ENCODE measurements around the gene TRAPPC5.

Gene TRAPPC5

DNA sequence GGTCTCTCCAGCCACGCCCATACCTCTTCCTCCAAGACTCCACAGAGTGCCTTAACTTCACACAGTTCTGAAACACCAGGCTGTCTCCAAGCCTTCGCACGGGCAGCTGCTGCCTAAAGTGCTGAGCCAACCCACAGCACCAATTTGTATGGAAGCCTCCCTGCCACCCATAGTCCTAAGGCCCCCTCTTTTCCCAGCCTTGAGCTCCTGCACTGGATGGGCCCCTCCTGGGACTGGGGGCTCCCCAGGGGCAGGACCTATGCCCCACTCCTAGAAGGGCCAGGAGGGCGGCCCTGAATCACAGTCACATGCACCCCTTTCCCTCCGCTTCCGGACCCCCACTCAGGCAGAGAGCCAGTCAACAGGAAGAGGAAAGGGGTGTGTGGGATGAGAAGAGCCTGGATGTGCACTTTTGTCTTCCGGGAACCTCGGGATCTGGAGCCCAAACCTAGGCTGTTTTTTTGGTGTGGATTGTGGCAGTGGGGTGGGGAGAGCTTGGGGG is 26.4 kb downstream of the TRAPPC5 start:
- H3K36me3 ChIP-seq (ENCODE audit: control insufficient read depth in 5 of 5, insufficient read depth in 5 of 5, low read length in 5 of 5), result no peaks in the 10 kb centered on the region
- H3K27me3 ChIP-seq (ENCODE audit: control insufficient read depth in 5 of 5, insufficient read depth in 4 of 5, low read length in 5 of 5), result peaks cover 0 to 10% (median 4%) of the 10 kb centered on the region in 5 donors
- H3K9ac ChIP-seq (ENCODE audit: low read length in 5 of 5), result peak overlapping the region in 2 of 5 donors; percentile 4 to 45
- no peaks in the 10 kb centered on the region for H3K9me3 ChIP-seq (ENCODE audit: control insufficient read depth in 5 of 5, low read length in 5 of 5)
- H3K4me3 ChIP-seq (ENCODE audit: low read depth in 1 of 5, low read length in 5 of 5), result no peak overlapping the region
- peaks cover 0 to 31% (median 3%) of the 10 kb centered on the region in 5 donors for H3K4me1 ChIP-seq (ENCODE audit: control insufficient read depth in 5 of 5, insufficient read depth in 5 of 5, low read length in 5 of 5)
- H3K27ac ChIP-seq (ENCODE audit: low read depth, low read length), result peak overlapping the region; percentile 65

DNA sequence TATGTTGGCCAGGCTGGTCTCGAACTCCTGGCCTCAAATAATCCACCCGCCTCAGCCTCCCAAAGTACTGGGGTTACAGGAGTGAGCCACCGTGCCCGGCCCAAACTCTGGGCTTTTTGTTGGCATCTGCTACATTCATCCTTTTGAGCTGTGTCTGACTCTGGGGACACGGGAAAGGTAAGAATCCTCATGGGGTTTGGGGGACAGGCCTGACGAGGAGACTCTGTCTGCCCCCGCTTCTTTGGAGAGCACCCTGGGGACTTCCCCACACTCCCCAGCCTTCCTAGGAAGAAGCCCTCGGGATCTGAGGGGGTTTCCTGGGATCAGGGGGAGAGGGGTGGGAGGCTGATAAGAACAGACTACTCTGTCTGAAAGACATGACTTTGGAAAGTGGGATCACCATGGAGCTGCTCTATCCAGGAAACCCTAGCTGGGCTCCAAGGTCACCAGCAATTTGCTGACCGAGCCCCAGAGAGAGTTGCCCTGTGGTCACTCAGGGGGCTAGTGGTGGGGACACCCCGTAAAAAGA is 29.4 kb downstream of the TRAPPC5 start:
- H3K27ac ChIP-seq (ENCODE audit: low read depth, low read length), result no peak overlapping the region
- H3K27me3 ChIP-seq (ENCODE audit: control insufficient read depth in 5 of 5, insufficient read depth in 4 of 5, low read length in 5 of 5), result no peaks in the 10 kb centered on the region
- H3K4me3 ChIP-seq (ENCODE audit: low read depth in 1 of 5, low read length in 5 of 5), result no peak overlapping the region
- peaks cover 0 to 20% (median 0%) of the 10 kb centered on the region in 5 donors for H3K4me1 ChIP-seq (ENCODE audit: control insufficient read depth in 5 of 5, insufficient read depth in 5 of 5, low read length in 5 of 5)
- H3K36me3 ChIP-seq (ENCODE audit: control insufficient read depth in 5 of 5, insufficient read depth in 5 of 5, low read length in 5 of 5), result no peaks in the 10 kb centered on the region
- no peak overlapping the region for H3K9ac ChIP-seq (ENCODE audit: low read length in 5 of 5)
- no peaks in the 10 kb centered on the region for H3K9me3 ChIP-seq (ENCODE audit: control insufficient read depth in 5 of 5, low read length in 5 of 5)

- Histone ChIP-seq H3K4me3 (ENCODE audit: low read depth in 1 of 5, low read length in 5 of 5) (no peak overlapping the region), H3K27me3 (ENCODE audit: control insufficient read depth in 5 of 5, insufficient read depth in 4 of 5, low read length in 5 of 5) (no peaks in the 10 kb centered on the region), H3K4me1 (ENCODE audit: control insufficient read depth in 5 of 5, insufficient read depth in 5 of 5, low read length in 5 of 5) (peaks cover 0 to 20% (median 0%) of the 10 kb centered on the region in 5 donors), H3K36me3 (ENCODE audit: control insufficient read depth in 5 of 5, insufficient read depth in 5 of 5, low read length in 5 of 5) (no peaks in the 10 kb centered on the region), H3K9ac (ENCODE audit: low read length in 5 of 5) (no peak overlapping the region), H3K9me3 (ENCODE audit: control insufficient read depth in 5 of 5, low read length in 5 of 5) (no peaks in the 10 kb centered on the region), H3K27ac (ENCODE audit: low read depth, low read length) (no peak overlapping the region)
Measured at GRCh38 chr19:7710616-7711015, 30.0 kb downstream of the TRAPPC5 start.

GRCh38 chr19:7715671-7716070 is 35.0 kb downstream of the TRAPPC5 start:
- Histone ChIP-seq H3K36me3 (ENCODE audit: control insufficient read depth in 5 of 5, insufficient read depth in 5 of 5, low read length in 5 of 5) (no peaks in the 10 kb centered on the region), H3K9ac (ENCODE audit: low read length in 5 of 5) (no peak overlapping the region), H3K9me3 (ENCODE audit: control insufficient read depth in 5 of 5, low read length in 5 of 5) (peaks cover 2 to 11% (median 6%) of the 10 kb centered on the region in 5 donors), H3K4me1 (ENCODE audit: control insufficient read depth in 5 of 5, insufficient read depth in 5 of 5, low read length in 5 of 5) (peaks cover 0 to 8% (median 0%) of the 10 kb centered on the region in 5 donors), H3K27ac (ENCODE audit: low read depth, low read length) (no peak overlapping the region), H3K4me3 (ENCODE audit: low read depth in 1 of 5, low read length in 5 of 5) (no peak overlapping the region), H3K27me3 (ENCODE audit: control insufficient read depth in 5 of 5, insufficient read depth in 4 of 5, low read length in 5 of 5) (peaks cover 0 to 3% (median 0%) of the 10 kb centered on the region in 5 donors)

DNA sequence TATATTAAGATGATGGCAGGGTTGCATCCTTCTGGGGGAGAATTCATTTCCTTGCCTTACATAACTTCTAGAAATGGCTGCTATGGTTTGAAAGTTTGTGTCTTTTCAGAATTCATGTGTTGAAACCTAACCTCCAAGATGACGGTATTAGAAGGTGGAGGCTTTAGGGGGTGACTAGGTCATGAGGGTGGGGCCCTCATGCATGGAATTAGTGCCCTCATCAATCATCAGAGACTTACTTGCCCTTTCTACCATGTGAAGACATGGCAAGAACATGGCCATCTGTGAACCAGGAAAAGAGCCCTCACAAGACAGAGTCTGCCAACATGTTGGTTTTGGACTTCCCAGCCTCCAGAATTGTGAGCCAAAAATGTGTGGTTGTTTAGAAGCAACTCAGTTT is 36.1 kb downstream of the TRAPPC5 start:
- Histone ChIP-seq H3K4me3 (ENCODE audit: low read depth in 1 of 5, low read length in 5 of 5) (no peak overlapping the region), H3K9ac (ENCODE audit: low read length in 5 of 5) (no peak overlapping the region), H3K9me3 (ENCODE audit: control insufficient read depth in 5 of 5, low read length in 5 of 5) (peaks cover 2 to 11% (median 6%) of the 10 kb centered on the region in 5 donors)

DNA sequence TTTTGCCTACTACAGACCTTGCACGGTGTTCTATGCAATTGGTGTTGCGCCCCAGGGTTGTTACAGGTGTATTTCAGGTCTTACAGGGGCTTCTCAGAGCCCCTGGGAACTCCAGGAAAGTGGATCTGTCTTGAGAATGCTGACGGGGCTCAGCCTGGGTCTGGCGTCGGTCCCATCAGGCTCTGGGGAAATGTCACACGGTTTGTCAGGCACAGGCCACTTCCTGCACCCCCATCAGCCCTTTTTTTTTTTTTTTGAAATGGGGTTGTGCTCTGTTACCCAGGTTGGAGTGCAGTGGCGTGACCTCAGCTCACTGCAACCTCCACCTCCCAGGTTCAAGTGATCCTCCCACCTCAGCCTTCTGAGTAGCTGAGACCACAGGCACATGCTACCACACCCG is 38.0 kb downstream of the TRAPPC5 start:
- Histone ChIP-seq H3K9me3 (ENCODE audit: control insufficient read depth in 5 of 5, low read length in 5 of 5) (peaks cover 2 to 11% (median 6%) of the 10 kb centered on the region in 5 donors), H3K36me3 (ENCODE audit: control insufficient read depth in 5 of 5, insufficient read depth in 5 of 5, low read length in 5 of 5) (no peaks in the 10 kb centered on the region), H3K9ac (ENCODE audit: low read length in 5 of 5) (no peak overlapping the region), H3K27me3 (ENCODE audit: control insufficient read depth in 5 of 5, insufficient read depth in 4 of 5, low read length in 5 of 5) (peaks cover 0 to 12% (median 4%) of the 10 kb centered on the region in 5 donors), H3K27ac (ENCODE audit: low read depth, low read length) (no peak overlapping the region), H3K4me1 (ENCODE audit: control insufficient read depth in 5 of 5, insufficient read depth in 5 of 5, low read length in 5 of 5) (peaks cover 0 to 8% (median 0%) of the 10 kb centered on the region in 5 donors), H3K4me3 (ENCODE audit: low read depth in 1 of 5, low read length in 5 of 5) (no peak overlapping the region)

More for the DNA sequence above, 36.1 kb downstream of the TRAPPC5 start:
- Histone ChIP-seq H3K4me1 (ENCODE audit: control insufficient read depth in 5 of 5, insufficient read depth in 5 of 5, low read length in 5 of 5) (peaks cover 0 to 8% (median 0%) of the 10 kb centered on the region in 5 donors), H3K27ac (ENCODE audit: low read depth, low read length) (no peak overlapping the region), H3K27me3 (ENCODE audit: control insufficient read depth in 5 of 5, insufficient read depth in 4 of 5, low read length in 5 of 5) (peaks cover 0 to 3% (median 0%) of the 10 kb centered on the region in 5 donors), H3K36me3 (ENCODE audit: control insufficient read depth in 5 of 5, insufficient read depth in 5 of 5, low read length in 5 of 5) (no peaks in the 10 kb centered on the region)

GRCh38 chr19:7720351-7720750 is 39.7 kb downstream of the TRAPPC5 start:
- H3K36me3 ChIP-seq (ENCODE audit: control insufficient read depth in 5 of 5, insufficient read depth in 5 of 5, low read length in 5 of 5), result no peaks in the 10 kb centered on the region
- no peak overlapping the region for H3K4me3 ChIP-seq (ENCODE audit: low read depth in 1 of 5, low read length in 5 of 5)
- peaks cover 0 to 8% (median 0%) of the 10 kb centered on the region in 5 donors for H3K4me1 ChIP-seq (ENCODE audit: control insufficient read depth in 5 of 5, insufficient read depth in 5 of 5, low read length in 5 of 5)
- peaks cover 0 to 15% (median 5%) of the 10 kb centered on the region in 5 donors for H3K27me3 ChIP-seq (ENCODE audit: control insufficient read depth in 5 of 5, insufficient read depth in 4 of 5, low read length in 5 of 5)
- peaks cover 2 to 11% (median 6%) of the 10 kb centered on the region in 5 donors for H3K9me3 ChIP-seq (ENCODE audit: control insufficient read depth in 5 of 5, low read length in 5 of 5)
- H3K27ac ChIP-seq (ENCODE audit: low read depth, low read length), result no peak overlapping the region
- no peak overlapping the region for H3K9ac ChIP-seq (ENCODE audit: low read length in 5 of 5)

- no peak overlapping the region for H3K4me3 ChIP-seq (ENCODE audit: low read depth in 1 of 5, low read length in 5 of 5)
- peaks cover 0 to 4% (median 0%) of the 10 kb centered on the region in 5 donors for H3K9me3 ChIP-seq (ENCODE audit: control insufficient read depth in 5 of 5, low read length in 5 of 5)
- H3K27me3 ChIP-seq (ENCODE audit: control insufficient read depth in 5 of 5, insufficient read depth in 4 of 5, low read length in 5 of 5), result peaks cover 0 to 15% (median 5%) of the 10 kb centered on the region in 5 donors
Measured at GRCh38 chr19:7722231-7722651, 41.6 kb downstream of the TRAPPC5 start.

GRCh38 chr19:7725791-7726190 is 45.2 kb downstream of the TRAPPC5 start:
- H3K9me3 ChIP-seq (ENCODE audit: control insufficient read depth in 5 of 5, low read length in 5 of 5), result no peaks in the 10 kb centered on the region
- peaks cover 0 to 12% (median 6%) of the 10 kb centered on the region in 5 donors for H3K4me1 ChIP-seq (ENCODE audit: control insufficient read depth in 5 of 5, insufficient read depth in 5 of 5, low read length in 5 of 5)
- H3K9ac ChIP-seq (ENCODE audit: low read length in 5 of 5), result no peak overlapping the region
- H3K27me3 ChIP-seq (ENCODE audit: control insufficient read depth in 5 of 5, insufficient read depth in 4 of 5, low read length in 5 of 5), result peaks cover 17 to 31% (median 25%) of the 10 kb centered on the region in 5 donors
- no peaks in the 10 kb centered on the region for H3K36me3 ChIP-seq (ENCODE audit: control insufficient read depth in 5 of 5, insufficient read depth in 5 of 5, low read length in 5 of 5)
- no peak overlapping the region for H3K4me3 ChIP-seq (ENCODE audit: low read depth in 1 of 5, low read length in 5 of 5)
- no peak overlapping the region for H3K27ac ChIP-seq (ENCODE audit: low read depth, low read length)

More at GRCh38 chr19:7722231-7722651, 41.6 kb downstream of the TRAPPC5 start:
- H3K4me1 ChIP-seq (ENCODE audit: control insufficient read depth in 5 of 5, insufficient read depth in 5 of 5, low read length in 5 of 5), result peaks cover 0 to 8% (median 0%) of the 10 kb centered on the region in 5 donors
- H3K36me3 ChIP-seq (ENCODE audit: control insufficient read depth in 5 of 5, insufficient read depth in 5 of 5, low read length in 5 of 5), result no peaks in the 10 kb centered on the region
- no peak overlapping the region for H3K9ac ChIP-seq (ENCODE audit: low read length in 5 of 5)
- H3K27ac ChIP-seq (ENCODE audit: low read depth, low read length), result no peak overlapping the region

DNA sequence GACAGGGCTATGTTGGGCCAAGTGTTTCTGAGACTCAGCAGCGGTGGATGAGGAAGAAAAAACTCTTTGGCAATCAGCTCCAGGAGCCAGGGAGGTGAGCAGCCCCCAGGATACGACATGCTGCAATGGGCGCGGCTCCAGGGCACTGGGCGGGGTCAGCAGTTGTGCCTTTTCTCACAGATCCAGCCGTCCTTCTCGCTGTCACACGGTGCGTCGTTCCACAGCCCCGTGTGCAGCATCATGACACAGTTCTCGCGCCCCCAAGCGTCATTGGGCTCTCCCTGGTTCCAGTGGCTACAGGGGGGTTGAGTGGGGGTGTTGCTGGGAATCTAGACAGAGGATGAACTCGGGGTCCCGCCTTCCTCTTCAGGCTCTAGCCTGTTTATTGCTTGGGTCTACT is 48.6 kb downstream of the TRAPPC5 start:
- H3K4me3 ChIP-seq (ENCODE audit: low read depth in 1 of 5, low read length in 5 of 5), result no peak overlapping the region
- peaks cover 26 to 38% (median 31%) of the 10 kb centered on the region in 5 donors for H3K27me3 ChIP-seq (ENCODE audit: control insufficient read depth in 5 of 5, insufficient read depth in 4 of 5, low read length in 5 of 5)
- H3K4me1 ChIP-seq (ENCODE audit: control insufficient read depth in 5 of 5, insufficient read depth in 5 of 5, low read length in 5 of 5), result peaks cover 0 to 20% (median 6%) of the 10 kb centered on the region in 5 donors
- H3K9ac ChIP-seq (ENCODE audit: low read length in 5 of 5), result no peak overlapping the region
- H3K9me3 ChIP-seq (ENCODE audit: control insufficient read depth in 5 of 5, low read length in 5 of 5), result no peaks in the 10 kb centered on the region
- H3K27ac ChIP-seq (ENCODE audit: low read depth, low read length), result no peak overlapping the region
- no peaks in the 10 kb centered on the region for H3K36me3 ChIP-seq (ENCODE audit: control insufficient read depth in 5 of 5, insufficient read depth in 5 of 5, low read length in 5 of 5)
